Neural progenitor cell (in vitro differentiated cells): ENCODE measurements around the gene OR4K5.

Experiments used
- CTCF ChIP-seq: fragments of 200-600 bp; sonication (generic); IDR thresholded peaks from 2 replicates; pipeline ENCODE4 v1.5.1; 2017; ENCODE audit warnings: antibody characterized with exemption, mild to moderate bottlenecking
- EZH2 ChIP-seq: fragments of 200-600 bp; sonication (generic); IDR thresholded peaks from 2 replicates; pipeline ENCODE4 v1.6.1; 2017; ENCODE audit warnings: antibody characterized with exemption, mild to moderate bottlenecking, moderate library complexity
- EZH2phosphoT487 ChIP-seq: fragments of 200-600 bp; sonication (generic); IDR thresholded peaks from 2 replicates; pipeline ENCODE4 v1.6.1; 2017; ENCODE audit warnings: antibody characterized with exemption

GRCh38 chr14:19902409-19902808 lies 18.0 kb upstream of the OR4K5 start:
- TF ChIP-seq CTCF: no peak
- TF ChIP-seq EZH2: no peak
- no peak for TF ChIP-seq EZH2phosphoT487
